ENCODE measurements around the gene SPSB1.
A peak's percentile ranks its signal among the peaks of the same experiment; 100 is the strongest.

SPSB1 gene

DNA sequence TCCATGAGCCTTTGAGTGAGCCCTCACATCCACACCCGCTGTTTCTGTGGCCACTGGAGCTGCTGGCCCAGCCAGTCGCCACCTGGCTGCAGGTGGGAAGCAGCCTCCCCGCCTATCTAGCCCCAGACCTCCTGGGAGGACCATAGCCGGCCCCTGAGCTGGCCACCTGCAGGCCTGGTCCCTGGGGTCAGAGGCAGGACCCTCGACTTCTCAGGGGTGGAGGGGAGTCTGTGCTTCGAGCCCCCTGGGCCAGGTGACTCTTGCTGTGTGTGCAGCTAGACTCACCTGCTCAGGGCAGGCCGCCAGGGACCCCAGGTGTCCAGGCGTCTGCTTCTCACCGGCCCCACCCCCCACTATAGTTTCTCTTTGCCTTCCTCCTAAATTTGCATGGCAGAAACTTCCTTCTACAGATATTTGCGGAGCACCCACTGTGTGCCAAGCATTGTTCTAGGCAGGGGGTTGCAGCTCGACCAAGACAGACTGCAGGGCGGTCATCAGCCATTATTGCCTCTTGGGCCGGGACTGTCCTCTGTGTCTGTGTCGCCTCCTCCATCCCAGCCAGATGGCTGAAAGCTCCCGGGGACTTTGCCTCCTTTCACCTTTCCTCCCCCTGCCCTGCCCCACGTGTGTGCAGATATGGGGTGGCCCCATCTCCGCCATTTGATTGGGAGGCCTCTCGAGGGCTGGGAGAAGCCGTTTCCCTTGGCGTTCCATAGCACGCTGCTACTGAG is 27.3 kb downstream of the SPSB1 start:
- Mint-ChIP-seq H3K27me3 (no peaks in the 10 kb centered on the region), H3K9me3 (no peaks in the 10 kb centered on the region), H3K36me3 (no peaks in the 10 kb centered on the region), H3K4me3 (no peak overlapping the region), H3K27ac (no peak overlapping the region), H3K4me1 (peaks cover 15 to 42% of the 10 kb centered on the region in 2 donors)
- ATAC-seq (replicated peaks) (no peak), DNase-seq (no peak)

DNA sequence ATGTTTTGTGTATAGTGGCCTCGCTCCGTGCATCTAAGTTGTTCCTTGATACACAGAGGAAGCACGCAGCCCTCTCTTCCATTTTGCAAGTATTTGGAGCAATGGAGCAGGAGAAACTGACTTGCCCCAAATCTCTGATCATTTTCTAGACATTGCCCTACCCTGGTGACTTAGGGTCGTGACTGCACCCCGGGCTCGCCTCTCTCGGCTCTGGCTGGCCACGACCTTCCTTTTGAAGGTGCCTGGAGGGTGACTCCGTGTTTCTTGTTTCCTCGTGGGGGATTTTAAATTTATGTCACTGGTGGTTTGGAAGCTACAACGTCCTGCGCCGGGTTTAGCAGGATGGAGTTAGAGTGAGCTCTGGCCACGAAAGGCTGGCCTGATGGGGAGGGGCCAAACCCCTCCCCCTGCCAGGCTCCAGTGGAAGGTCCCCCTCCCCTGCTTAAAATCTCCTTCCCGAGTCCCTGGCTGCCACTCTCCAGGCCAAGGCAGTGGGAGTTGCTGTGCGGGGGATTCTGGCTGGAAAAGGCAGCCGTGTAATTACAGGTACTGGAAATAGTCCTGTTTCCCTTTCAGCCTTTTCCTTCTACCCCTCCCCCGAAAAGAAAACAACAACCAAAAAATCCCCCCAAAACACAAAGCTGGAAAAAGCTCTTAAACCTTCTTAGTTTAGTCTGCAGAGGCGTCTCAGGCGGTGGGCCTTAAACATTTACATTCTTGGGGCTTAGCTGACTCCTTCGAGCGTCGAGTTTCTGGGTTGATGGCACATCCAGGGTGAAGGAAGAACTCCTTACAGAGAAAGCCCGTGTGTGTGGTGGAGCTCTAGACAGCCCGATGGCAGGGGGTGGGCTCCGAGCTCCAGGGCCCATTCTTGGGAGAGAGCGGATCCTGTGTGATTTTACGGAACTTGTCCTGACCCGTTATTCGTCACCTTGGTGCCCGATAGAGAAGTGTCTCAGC is 28.1 kb downstream of the SPSB1 start:
- H3K4me1 Mint-ChIP-seq: peaks cover 12 to 34% of the 10 kb centered on the region in 2 donors
- no peaks in the 10 kb centered on the region for H3K27me3 Mint-ChIP-seq
- H3K4me3 Mint-ChIP-seq: no peak overlapping the region
- H3K27ac Mint-ChIP-seq: no peak overlapping the region
- no peaks in the 10 kb centered on the region for H3K36me3 Mint-ChIP-seq
- DNase-seq (no peak), ATAC-seq (replicated peaks) (no peak)
- H3K9me3 Mint-ChIP-seq: no peaks in the 10 kb centered on the region

DNA sequence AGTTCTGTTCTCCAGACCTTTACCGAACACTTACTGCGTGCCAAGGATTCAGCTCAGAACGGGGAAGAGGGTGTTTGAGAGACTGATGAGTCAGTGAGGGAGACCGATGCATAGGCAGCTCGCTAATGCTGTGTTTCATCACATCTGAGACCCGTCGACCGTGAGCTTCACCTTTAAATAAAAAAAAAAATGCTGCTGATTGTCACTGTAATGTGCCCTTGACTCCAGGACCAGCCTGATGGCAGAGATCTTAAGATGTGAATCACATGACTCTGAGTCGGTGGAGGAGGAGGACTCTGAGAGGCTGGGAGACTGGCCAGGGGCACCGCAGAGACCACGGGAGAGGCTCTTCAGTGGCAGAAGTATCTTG is 28.8 kb downstream of the SPSB1 start:
- no peak for ATAC-seq (replicated peaks)
- Mint-ChIP-seq H3K4me3 (no peak overlapping the region), H3K27ac (no peak overlapping the region), H3K27me3 (no peaks in the 10 kb centered on the region), H3K4me1 (peaks cover 12 to 29% of the 10 kb centered on the region in 2 donors), H3K36me3 (no peaks in the 10 kb centered on the region), H3K9me3 (no peaks in the 10 kb centered on the region)
- no peak for DNase-seq

DNA sequence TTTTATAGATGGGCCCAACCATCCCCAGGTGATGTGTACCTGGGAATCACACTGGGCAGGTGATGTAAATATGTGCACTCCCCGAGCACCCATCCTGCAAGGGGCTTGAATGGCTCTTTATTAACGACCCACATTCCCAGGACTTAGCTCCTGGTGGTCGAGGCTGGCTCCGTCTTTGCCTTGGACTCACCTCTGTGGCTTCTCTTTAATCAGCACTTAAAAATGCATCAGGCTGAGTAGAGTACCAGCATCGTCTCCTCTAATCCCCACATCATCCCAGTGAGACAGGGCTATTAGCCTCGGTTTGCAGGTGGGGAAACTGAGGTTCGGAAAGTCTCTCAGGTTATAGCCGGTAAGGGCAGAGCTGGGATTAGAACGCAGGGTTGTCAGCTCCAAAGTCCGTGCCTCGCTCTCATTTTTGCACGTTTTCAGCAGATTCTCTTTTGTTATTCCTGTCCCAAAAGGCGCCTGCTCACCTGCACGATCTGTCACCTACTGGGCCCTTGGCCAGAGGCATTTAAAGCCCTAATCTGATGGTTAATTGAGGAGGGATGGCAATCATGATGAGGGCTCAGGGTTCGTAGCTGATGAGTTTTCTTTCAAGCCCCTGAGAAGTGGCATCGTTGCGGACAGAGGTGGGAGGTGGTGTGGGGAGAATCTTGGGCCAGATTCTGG is 29.4 kb downstream of the SPSB1 start:
- Mint-ChIP-seq H3K36me3 (no peaks in the 10 kb centered on the region), H3K4me1 (peaks cover 10 to 25% of the 10 kb centered on the region in 2 donors), H3K9me3 (no peaks in the 10 kb centered on the region), H3K4me3 (no peak overlapping the region), H3K27me3 (no peaks in the 10 kb centered on the region), H3K27ac (no peak overlapping the region)
- DNase-seq: no peak
- ATAC-seq (replicated peaks): no peak

DNA sequence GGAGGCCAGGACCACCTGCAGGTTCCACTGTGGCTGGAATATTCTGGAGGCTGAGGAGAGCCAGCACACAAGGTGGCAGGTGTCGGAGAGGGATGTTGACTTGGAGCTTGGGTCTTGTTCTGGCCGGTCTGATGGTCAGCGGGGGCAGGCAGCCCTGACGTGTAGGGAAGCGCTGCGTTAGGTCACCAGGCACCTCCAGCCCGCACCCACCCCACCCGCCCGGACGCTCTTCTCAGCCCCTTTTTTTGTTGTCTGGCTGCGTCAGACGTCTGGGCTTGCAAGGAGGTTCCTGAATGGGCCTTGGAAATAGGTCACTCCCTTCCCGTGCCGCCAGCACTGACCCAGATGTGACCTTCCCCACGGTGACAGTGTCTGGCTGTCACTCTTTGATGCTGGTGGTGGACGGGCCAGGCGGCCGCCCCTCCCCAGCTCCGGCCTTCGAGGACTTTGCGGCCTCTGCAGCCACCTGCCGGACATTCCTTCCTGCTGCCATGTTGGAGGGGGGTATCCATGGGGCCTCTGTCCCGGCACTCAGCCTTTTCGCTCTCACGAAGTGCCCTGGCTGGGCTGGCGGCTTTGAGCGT is 30.1 kb downstream of the SPSB1 start:
- Mint-ChIP-seq H3K4me3 (no peak overlapping the region), H3K36me3 (no peaks in the 10 kb centered on the region), H3K9me3 (no peaks in the 10 kb centered on the region), H3K27ac (no peak overlapping the region), H3K27me3 (no peaks in the 10 kb centered on the region), H3K4me1 (peaks cover 6 to 20% of the 10 kb centered on the region in 2 donors)
- DNase-seq (no peak), ATAC-seq (replicated peaks) (no peak)

DNA sequence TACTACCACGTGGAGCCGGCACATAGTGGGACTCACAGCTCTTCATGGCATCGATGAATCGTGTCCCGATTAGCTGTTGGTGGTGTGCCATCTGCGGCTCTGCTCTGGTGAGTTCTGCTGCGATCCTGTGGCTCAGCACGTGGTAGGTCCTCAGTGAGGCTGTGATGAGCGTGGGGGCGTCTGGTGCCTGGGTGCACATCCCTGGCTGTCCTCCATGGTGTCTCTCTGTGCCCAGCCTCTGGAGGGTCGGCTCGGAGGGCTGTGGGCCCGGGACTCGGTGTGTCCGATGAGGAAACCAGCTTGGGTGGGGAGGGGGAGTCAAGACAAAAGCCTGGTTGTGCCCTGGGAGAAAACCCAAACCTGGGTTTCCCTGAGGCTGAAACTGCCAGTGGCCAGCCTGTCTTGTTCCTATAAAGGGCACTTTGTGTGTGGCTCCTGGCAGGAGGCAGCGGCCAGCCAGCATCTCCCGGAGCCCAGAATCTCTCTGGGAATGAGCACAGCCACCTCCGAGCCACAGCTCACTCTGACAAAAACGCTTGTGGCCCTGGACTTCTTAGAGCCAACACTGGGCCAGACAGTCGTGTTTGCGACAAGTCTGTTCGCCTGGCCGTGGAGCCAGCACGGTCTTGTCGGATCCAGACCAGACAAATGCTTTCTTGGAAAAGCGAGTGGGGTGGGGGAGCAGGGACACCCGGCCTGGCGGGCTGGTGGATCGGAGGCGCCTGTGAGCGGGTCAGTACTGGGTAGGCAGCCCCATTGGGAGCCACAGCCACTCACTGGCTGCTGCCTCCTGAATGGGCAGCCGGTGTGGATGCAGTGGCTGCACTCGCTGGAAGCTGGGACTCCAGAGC is 31.8 kb downstream of the SPSB1 start:
- no peak overlapping the region for H3K27ac Mint-ChIP-seq
- H3K4me1 Mint-ChIP-seq: peaks cover 4 to 10% of the 10 kb centered on the region in 2 donors

DNA sequence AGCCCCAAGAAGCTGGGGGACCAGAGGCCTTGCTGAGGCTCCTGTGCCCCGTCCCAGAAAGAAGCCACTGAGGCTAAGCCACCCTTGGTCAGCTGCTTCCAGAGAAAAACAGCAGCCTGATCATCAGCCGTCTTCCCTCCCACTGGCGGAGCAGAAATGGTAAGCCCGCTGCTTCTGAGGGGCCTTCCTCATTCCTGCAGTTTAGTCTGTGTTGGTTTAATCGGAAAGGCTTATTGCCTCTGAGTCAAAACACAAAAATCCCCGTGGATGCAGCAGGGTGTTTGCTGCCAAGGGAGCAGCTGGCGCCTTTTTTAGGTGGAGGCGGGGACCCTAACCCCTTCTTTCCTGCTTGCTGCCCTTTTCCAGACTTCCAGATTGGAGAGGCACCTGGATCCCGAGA is 33.9 kb downstream of the SPSB1 start:
- Mint-ChIP-seq H3K9me3 (no peaks in the 10 kb centered on the region), H3K4me3 (no peak overlapping the region), H3K36me3 (no peaks in the 10 kb centered on the region), H3K4me1 (peaks cover 0 to 6% of the 10 kb centered on the region in 2 donors), H3K27ac (no peak overlapping the region), H3K27me3 (no peaks in the 10 kb centered on the region)
- ATAC-seq (replicated peaks): no peak
- DNase-seq: no peak

More for the DNA sequence above, 31.8 kb downstream of the SPSB1 start:
- Mint-ChIP-seq H3K27me3 (no peaks in the 10 kb centered on the region), H3K9me3 (no peaks in the 10 kb centered on the region), H3K4me3 (no peak overlapping the region), H3K36me3 (no peaks in the 10 kb centered on the region)
- DNase-seq: no peak
- ATAC-seq (replicated peaks): no peak

DNA sequence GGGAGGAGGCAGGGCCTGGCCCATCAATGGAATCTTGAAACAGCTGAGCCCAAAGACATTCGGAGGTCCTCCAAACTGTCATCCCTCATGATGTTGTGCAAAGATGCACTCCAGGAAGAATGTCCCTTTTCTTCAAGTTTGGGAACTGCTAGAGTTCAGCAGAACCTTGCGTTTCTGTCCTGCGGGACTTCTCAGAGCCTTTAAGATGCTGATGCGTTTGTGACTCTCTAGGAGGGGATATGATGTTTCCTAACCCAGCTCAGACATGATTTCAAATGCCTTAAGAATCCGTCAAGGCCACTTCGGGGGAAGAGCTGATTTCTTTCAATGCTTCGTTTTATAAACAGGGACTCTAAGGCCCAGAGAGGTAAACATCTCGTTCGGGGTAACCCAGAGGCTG is 35.5 kb downstream of the SPSB1 start:
- Mint-ChIP-seq H3K4me1 (peaks cover 13 to 15% of the 10 kb centered on the region in 2 donors), H3K4me3 (no peak overlapping the region), H3K36me3 (no peaks in the 10 kb centered on the region)

DNA sequence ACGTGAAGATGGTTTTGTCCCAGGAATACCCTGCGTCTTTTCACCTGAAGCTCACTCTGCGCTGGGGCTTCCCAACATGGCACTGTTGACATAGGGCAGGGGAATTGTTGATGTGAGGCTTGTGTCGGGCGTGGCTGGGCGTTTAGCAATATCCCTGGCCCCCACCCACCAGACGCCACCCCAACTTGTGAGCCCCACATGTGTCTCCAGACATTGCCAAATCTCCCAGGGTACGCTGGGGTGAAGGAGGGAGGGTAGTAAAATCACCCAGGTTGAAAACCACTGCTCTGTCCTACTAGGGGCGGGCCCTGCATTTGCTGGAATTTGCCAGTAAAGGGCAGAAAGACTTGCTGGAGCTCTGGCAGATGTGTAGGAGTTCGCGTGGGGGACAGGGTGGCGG is 36.0 kb downstream of the SPSB1 start:
- H3K27ac Mint-ChIP-seq: no peak overlapping the region
- ATAC-seq (replicated peaks): no peak

More for the DNA sequence above, 35.5 kb downstream of the SPSB1 start:
- DNase-seq (no peak), ATAC-seq (replicated peaks) (no peak)
- Mint-ChIP-seq H3K27me3 (no peaks in the 10 kb centered on the region), H3K27ac (no peak overlapping the region), H3K9me3 (no peaks in the 10 kb centered on the region)

DNA sequence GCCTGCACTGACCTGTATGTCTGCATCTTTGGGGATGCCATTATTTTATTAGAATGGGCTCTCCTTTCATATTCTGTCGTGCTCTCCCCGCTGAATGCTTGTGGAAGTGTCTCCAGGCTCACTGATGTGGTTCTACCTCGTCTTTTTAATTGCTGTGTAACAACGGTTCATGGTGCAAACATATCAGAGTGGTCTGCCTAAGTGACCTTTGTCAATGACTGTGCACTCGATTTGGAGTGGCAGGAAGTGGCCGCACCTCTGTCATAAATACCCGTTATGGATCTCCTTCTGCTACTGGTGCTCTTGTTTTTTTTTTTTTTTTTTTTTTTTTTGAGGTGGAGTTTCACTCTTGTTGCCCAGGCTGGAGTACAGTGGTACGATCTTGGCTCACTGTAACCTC is 38.3 kb downstream of the SPSB1 start:
- H3K9me3 Mint-ChIP-seq: no peaks in the 10 kb centered on the region
- DNase-seq (no peak), ATAC-seq (replicated peaks) (no peak)
- H3K36me3 Mint-ChIP-seq: no peaks in the 10 kb centered on the region
- H3K4me3 Mint-ChIP-seq: no peak overlapping the region
- H3K4me1 Mint-ChIP-seq: peaks cover 13 to 17% of the 10 kb centered on the region in 2 donors
- H3K27me3 Mint-ChIP-seq: no peaks in the 10 kb centered on the region
- H3K27ac Mint-ChIP-seq: no peak overlapping the region

More for the DNA sequence above, 36.0 kb downstream of the SPSB1 start:
- H3K4me3 Mint-ChIP-seq: no peak overlapping the region
- no peak for DNase-seq
- H3K4me1 Mint-ChIP-seq: peaks cover 15 to 17% of the 10 kb centered on the region in 2 donors
- H3K36me3 Mint-ChIP-seq: no peaks in the 10 kb centered on the region
- H3K27me3 Mint-ChIP-seq: no peaks in the 10 kb centered on the region
- H3K9me3 Mint-ChIP-seq: no peaks in the 10 kb centered on the region

DNA sequence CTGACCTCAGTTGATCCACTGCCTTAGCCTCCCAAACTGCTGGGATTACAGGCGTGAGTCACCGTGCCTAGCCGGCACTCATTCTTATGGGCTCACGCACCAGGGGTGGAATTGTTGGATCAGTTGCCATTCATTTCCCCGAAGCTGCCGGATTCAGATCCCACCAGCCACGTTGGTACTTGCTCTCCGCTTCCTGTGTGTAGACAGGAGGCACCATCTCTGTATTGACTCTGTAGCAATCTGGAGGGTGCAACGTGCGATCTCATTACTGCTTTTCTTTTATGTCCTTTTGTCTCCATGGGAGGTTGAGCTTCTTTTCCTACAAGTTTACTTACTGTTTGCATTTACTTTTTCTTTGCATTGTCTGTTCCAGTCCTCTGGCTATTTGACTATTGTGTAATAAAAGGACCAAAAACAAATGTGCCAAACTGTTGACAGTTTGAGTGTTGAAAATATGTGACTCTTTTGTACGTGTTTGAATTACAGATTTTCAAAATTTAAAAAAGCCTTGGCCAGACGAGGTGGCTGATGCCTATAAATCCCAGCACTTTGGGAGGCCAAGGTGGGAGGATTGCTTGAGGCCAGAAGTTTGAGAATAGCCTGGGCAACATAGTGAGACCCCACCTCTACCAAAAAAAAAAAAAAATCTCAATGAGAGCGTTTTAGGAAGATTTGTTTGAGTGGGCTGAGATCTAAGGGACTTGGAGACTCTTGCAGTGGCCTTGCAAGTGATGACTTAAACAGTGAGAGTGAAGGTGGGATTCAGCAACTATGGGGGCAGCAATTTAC is 39.1 kb downstream of the SPSB1 start:
- Mint-ChIP-seq H3K9me3 (no peaks in the 10 kb centered on the region), H3K36me3 (no peaks in the 10 kb centered on the region), H3K4me3 (no peak overlapping the region), H3K4me1 (peaks cover 13 to 17% of the 10 kb centered on the region in 2 donors), H3K27ac (no peak overlapping the region), H3K27me3 (no peaks in the 10 kb centered on the region)
- ATAC-seq (replicated peaks) (no peak), DNase-seq (no peak)

DNA sequence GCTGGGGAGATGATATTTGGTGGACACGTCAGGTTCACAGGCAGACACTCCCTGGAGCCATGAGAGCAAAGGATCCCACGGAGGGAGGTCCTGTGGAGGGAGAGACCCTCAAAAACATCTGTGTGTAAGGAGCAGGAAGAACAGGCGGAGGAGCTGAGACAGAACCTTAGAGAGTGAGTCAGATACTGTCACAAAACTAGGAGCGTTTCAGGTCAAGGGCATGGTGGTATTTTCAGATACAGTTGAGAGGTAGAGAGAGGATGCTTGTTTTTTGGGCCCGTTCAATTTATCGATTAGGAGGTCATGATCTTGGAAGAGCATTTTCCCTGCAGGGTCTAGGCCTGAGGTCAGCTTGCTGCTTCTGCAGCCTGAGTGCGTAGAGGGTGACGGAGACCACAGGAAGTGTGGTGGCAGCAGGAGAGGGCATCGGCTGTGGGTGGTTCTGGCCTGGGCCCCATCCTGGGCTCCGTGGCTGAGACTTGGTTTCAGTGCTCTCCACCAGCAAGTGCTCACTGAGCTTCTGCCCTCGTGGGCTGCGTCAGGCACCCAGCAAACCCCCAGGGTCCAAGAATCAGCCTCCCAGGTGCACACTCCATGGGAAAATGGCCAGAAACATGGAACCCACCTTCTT is 39.9 kb downstream of the SPSB1 start:
- Mint-ChIP-seq H3K27ac (peak overlapping the region; percentile 20), H3K4me1 (peaks cover 13 to 17% of the 10 kb centered on the region in 2 donors), H3K9me3 (no peaks in the 10 kb centered on the region), H3K4me3 (no peak overlapping the region), H3K27me3 (no peaks in the 10 kb centered on the region), H3K36me3 (no peaks in the 10 kb centered on the region)
- peak; percentile 53 to 70 for ATAC-seq (replicated peaks)
- DNase-seq: no peak
